SK-N-MC (cell line): ENCODE data around the gene APLF.
"Not testable (repeated sequence)": the region's sequence is repeated elsewhere in the genome, so short reads cannot be mapped to it uniquely, and the experiment has no call there.

Experiments used
- DNase-seq: peaks from one replicate; pipeline ENCODE4 v3.0.0-alpha.2; 2011; ENCODE audit warnings: low read depth, low spot score
- H3K27ac ChIP-seq: fragments of 200-600 bp; sonication (generic); 2 replicates; pipeline ENCODE4 v1.5.1; 2016; ENCODE audit warnings: mixed run types
- H3K36me3 ChIP-seq: fragments of 200-600 bp; sonication (generic); 2 replicates; pipeline ENCODE4 v1.6.1; 2017; ENCODE audit warnings: antibody characterized with exemption, low read length, mixed read lengths; ENCODE audit not compliant: insufficient read depth
- H3K4me3 ChIP-seq: fragments of 200-600 bp; sonication (generic); 2 replicates; pipeline ENCODE4 v1.5.1; 2016
- H3K9ac ChIP-seq: fragments of 200-600 bp; sonication (generic); 2 replicates; pipeline ENCODE4 v1.8.0; 2017; ENCODE audit warnings: mixed run types, mixed read lengths; ENCODE audit not compliant: insufficient read length
- H3K9me3 ChIP-seq: fragments of 200-600 bp; sonication (generic); 2 replicates; pipeline ENCODE4 v1.6.1; 2017; ENCODE audit warnings: low read depth, mild to moderate bottlenecking, antibody characterized with exemption, low read length, moderate library complexity, mixed read lengths
- EZH2 ChIP-seq: fragments of 200-600 bp; sonication (generic); IDR thresholded peaks from one replicate; pipeline ENCODE4 v1.6.1; 2017; ENCODE audit warnings: antibody characterized with exemption
- FOXP2 ChIP-seq: optimal IDR thresholded peaks from 2 replicates; pipeline ENCODE3; 2011; ENCODE audit warnings: mild to moderate bottlenecking, moderate library complexity; ENCODE audit not compliant: insufficient read depth; ENCODE audit errors: extremely low read length, control extremely low read depth
- POLR2AphosphoS5 ChIP-seq: IDR thresholded peaks from 2 replicates; pipeline ENCODE4 v1.6.1; 2012; ENCODE audit warnings: mild to moderate bottlenecking, low read depth, low read length, borderline replicate concordance

Gene APLF

GRCh38 chr2:68478688-68479087 lies 11.3 kb downstream of the APLF start:
- no peaks in the 10 kb centered on the region for H3K36me3 ChIP-seq
- no peaks in the 10 kb centered on the region for H3K9me3 ChIP-seq
- no peak overlapping the region for H3K4me3 ChIP-seq
- TF ChIP-seq EZH2 (no peak), FOXP2 (no peak), POLR2AphosphoS5 (no peak)
- no peak overlapping the region for H3K27ac ChIP-seq
- no peak for DNase-seq
- no peak overlapping the region for H3K9ac ChIP-seq

GRCh38 chr2:68482296-68482820 lies 15.0 kb downstream of the APLF start:
- TF ChIP-seq EZH2: no peak
- no peak for TF ChIP-seq FOXP2
- TF ChIP-seq POLR2AphosphoS5: no peak
- H3K27ac ChIP-seq: no peak overlapping the region
- H3K9me3 ChIP-seq: no peaks in the 10 kb centered on the region
- H3K4me3 ChIP-seq: no peak overlapping the region
- no peak overlapping the region for H3K9ac ChIP-seq
- H3K36me3 ChIP-seq: no peaks in the 10 kb centered on the region
- no peak for DNase-seq

- H3K9ac ChIP-seq: no peak overlapping the region
- no peak for DNase-seq
- no peak for TF ChIP-seq POLR2AphosphoS5
- TF ChIP-seq EZH2: no peak
- no peak for TF ChIP-seq FOXP2
- no peaks in the 10 kb centered on the region for H3K9me3 ChIP-seq
- no peak overlapping the region for H3K4me3 ChIP-seq
- no peaks in the 10 kb centered on the region for H3K36me3 ChIP-seq
- H3K27ac ChIP-seq: no peak overlapping the region
Measured at GRCh38 chr2:68483011-68483410, 15.6 kb downstream of the APLF start.

- no peak overlapping the region for H3K9ac ChIP-seq
- no peaks in the 10 kb centered on the region for H3K36me3 ChIP-seq
- TF ChIP-seq POLR2AphosphoS5 (no peak), FOXP2 (no peak), EZH2 (no peak)
- H3K27ac ChIP-seq: no peak overlapping the region
- H3K4me3 ChIP-seq: no peak overlapping the region
- DNase-seq: no peak
- H3K9me3 ChIP-seq: no peaks in the 10 kb centered on the region
Measured at GRCh38 chr2:68487773-68488355, 20.5 kb downstream of the APLF start.

GRCh38 chr2:68488605-68489004 lies 21.2 kb downstream of the APLF start:
- H3K27ac ChIP-seq, H3K36me3 ChIP-seq, H3K4me3 ChIP-seq, H3K9me3 ChIP-seq, DNase-seq, H3K9ac ChIP-seq: not testable (repeated sequence)

- no peaks in the 10 kb centered on the region for H3K36me3 ChIP-seq
- H3K4me3 ChIP-seq: no peak overlapping the region
- no peak overlapping the region for H3K27ac ChIP-seq
- H3K9ac ChIP-seq: no peak overlapping the region
- no peak for TF ChIP-seq EZH2
- DNase-seq: no peak
- no peaks in the 10 kb centered on the region for H3K9me3 ChIP-seq
Measured at GRCh38 chr2:68489282-68489681, 21.9 kb downstream of the APLF start.

GRCh38 chr2:68491582-68491981 lies 24.2 kb downstream of the APLF start:
- no peak overlapping the region for H3K4me3 ChIP-seq
- no peak overlapping the region for H3K27ac ChIP-seq
- TF ChIP-seq POLR2AphosphoS5: no peak
- TF ChIP-seq FOXP2: no peak
- no peak for TF ChIP-seq EZH2
- DNase-seq: no peak
- no peak overlapping the region for H3K9ac ChIP-seq
- H3K36me3 ChIP-seq: no peaks in the 10 kb centered on the region
- H3K9me3 ChIP-seq: no peaks in the 10 kb centered on the region

- Histone ChIP-seq H3K27ac (no peak overlapping the region), H3K4me3 (no peak overlapping the region), H3K9me3 (no peaks in the 10 kb centered on the region), H3K36me3 (no peaks in the 10 kb centered on the region), H3K9ac (no peak overlapping the region)
- DNase-seq: no peak
- no peak for TF ChIP-seq POLR2AphosphoS5
- no peak for TF ChIP-seq EZH2
- TF ChIP-seq FOXP2: no peak
Measured at GRCh38 chr2:68499133-68499532, 31.7 kb downstream of the APLF start.

GRCh38 chr2:68500649-68501048 lies 33.3 kb downstream of the APLF start:
- no peak overlapping the region for H3K9ac ChIP-seq
- H3K27ac ChIP-seq: no peak overlapping the region
- no peak for DNase-seq
- no peak overlapping the region for H3K4me3 ChIP-seq
- H3K36me3 ChIP-seq: no peaks in the 10 kb centered on the region
- no peaks in the 10 kb centered on the region for H3K9me3 ChIP-seq
- no peak for TF ChIP-seq EZH2
- TF ChIP-seq POLR2AphosphoS5: no peak
- no peak for TF ChIP-seq FOXP2

- no peaks in the 10 kb centered on the region for H3K9me3 ChIP-seq
- no peaks in the 10 kb centered on the region for H3K36me3 ChIP-seq
- H3K4me3 ChIP-seq: no peak overlapping the region
- DNase-seq: no peak
- TF ChIP-seq POLR2AphosphoS5 (no peak), EZH2 (no peak), FOXP2 (no peak)
- H3K27ac ChIP-seq: no peak overlapping the region
- no peak overlapping the region for H3K9ac ChIP-seq
Measured at GRCh38 chr2:68501768-68502167, 34.4 kb downstream of the APLF start.
